ENCODE measurements around the gene ELL2. TPM values are rescaled to one million over a fixed set of nuclear protein-coding genes. Genes with fewer than 3 reads are reported as not detected.

ELL2 gene
- polyA plus RNA-seq, 1 donor (not counting 4 experiments of a cell fraction or from before 2014, with no cell fraction given) = 100 TPM

- Histone ChIP-seq H3K4me2 (ENCODE audit: control insufficient read depth, extremely low read depth, insufficient read depth, low read depth, low read length) (no peak overlapping the region), H4K20me1 (ENCODE audit: control insufficient read depth, extremely low read depth, insufficient read depth, low read length) (peaks cover 18% of the 10 kb centered on the region), H3K79me2 (ENCODE audit: control insufficient read depth, insufficient read depth, low read length) (peaks cover 85% of the 10 kb centered on the region), H3K9ac (ENCODE audit: control insufficient read depth, extremely low read depth, insufficient read depth, low read length) (no peak overlapping the region), H3K4me3 (ENCODE audit: control insufficient read depth in 2 of 3, extremely low read depth in 1 of 3, insufficient read depth in 2 of 3, low read depth in 1 of 3, low read length in 3 of 3) (no peak overlapping the region), H3K9me1 (ENCODE audit: control insufficient read depth, extremely low read depth, insufficient read depth, low read length) (peaks cover 4% of the 10 kb centered on the region), H3K36me3 (ENCODE audit: control insufficient read depth in 2 of 2, extremely low read depth in 1 of 2, insufficient read depth in 2 of 2, low read length in 2 of 2) (peaks cover 11 to 54% of the 10 kb centered on the region in 2 experiments), H3K27ac (ENCODE audit: control insufficient read depth, insufficient read depth, low read length) (no peak overlapping the region), H3K9me3 (ENCODE audit: control insufficient read depth, low read depth, low read length) (no peaks in the 10 kb centered on the region), H2AFZ (ENCODE audit: control insufficient read depth, low read length) (no peak overlapping the region), H3K27me3 (ENCODE audit: control insufficient read depth, extremely low read depth, insufficient read depth, low read length) (no peaks in the 10 kb centered on the region), H3K4me1 (ENCODE audit: control insufficient read depth, extremely low read depth, insufficient read depth, low read length) (peaks cover 2% of the 10 kb centered on the region)
- TF ChIP-seq EZH2 (IDR thresholded peaks at IDR 0.05; ENCODE audit: low read length) = no peak
- TF ChIP-seq CTCF (optimal IDR thresholded peaks at IDR 0.05 in 1 of 3, IDR thresholded peaks at IDR 0.05 in 1 of 3, conservative IDR thresholded peaks at IDR 0.05 in 1 of 3; ENCODE audit: extremely low read depth in 1 of 3, insufficient read depth in 2 of 3, low read length in 3 of 3) = no peak
- no peak for DNase-seq (ENCODE audit: low read depth, low spot score)
- dilution Hi-C loops (cut with MboI; ENCODE audit: extremely low pct_ligation_motif_present, low sequenced_read_pairs) = no loop called here
- no peak for FAIRE-seq
Measured at GRCh38 chr5:95909738-95910137, 51.9 kb downstream of the ELL2 start.

GRCh38 chr5:95908799-95909198, 52.9 kb downstream of the ELL2 start:
- dilution Hi-C loops (cut with MboI; ENCODE audit: extremely low pct_ligation_motif_present, low sequenced_read_pairs) = no loop called here
- no peak overlapping the region for H3K27ac ChIP-seq (ENCODE audit: control insufficient read depth, insufficient read depth, low read length)
- H4K20me1 ChIP-seq (ENCODE audit: control insufficient read depth, extremely low read depth, insufficient read depth, low read length) = peaks cover 15% of the 10 kb centered on the region
- peaks cover 86% of the 10 kb centered on the region for H3K79me2 ChIP-seq (ENCODE audit: control insufficient read depth, insufficient read depth, low read length)
- H3K4me1 ChIP-seq (ENCODE audit: control insufficient read depth, extremely low read depth, insufficient read depth, low read length) = peaks cover 2% of the 10 kb centered on the region
- no peak overlapping the region for H3K4me3 ChIP-seq (ENCODE audit: control insufficient read depth in 2 of 3, extremely low read depth in 1 of 3, insufficient read depth in 2 of 3, low read depth in 1 of 3, low read length in 3 of 3)
- H3K9me3 ChIP-seq (ENCODE audit: control insufficient read depth, low read depth, low read length) = no peaks in the 10 kb centered on the region
- H3K36me3 ChIP-seq (ENCODE audit: control insufficient read depth in 2 of 2, extremely low read depth in 1 of 2, insufficient read depth in 2 of 2, low read length in 2 of 2) = peaks cover 14 to 57% of the 10 kb centered on the region in 2 experiments
- no peak overlapping the region for H3K4me2 ChIP-seq (ENCODE audit: control insufficient read depth, extremely low read depth, insufficient read depth, low read depth, low read length)
- FAIRE-seq (no peak), DNase-seq (ENCODE audit: low read depth, low spot score) (no peak)
- peaks cover 4% of the 10 kb centered on the region for H3K9me1 ChIP-seq (ENCODE audit: control insufficient read depth, extremely low read depth, insufficient read depth, low read length)
- no peaks in the 10 kb centered on the region for H3K27me3 ChIP-seq (ENCODE audit: control insufficient read depth, extremely low read depth, insufficient read depth, low read length)
- H3K9ac ChIP-seq (ENCODE audit: control insufficient read depth, extremely low read depth, insufficient read depth, low read length) = no peak overlapping the region
- no peak overlapping the region for H2AFZ ChIP-seq (ENCODE audit: control insufficient read depth, low read length)
- TF ChIP-seq CTCF (optimal IDR thresholded peaks at IDR 0.05 in 1 of 3, IDR thresholded peaks at IDR 0.05 in 1 of 3, conservative IDR thresholded peaks at IDR 0.05 in 1 of 3; ENCODE audit: extremely low read depth in 1 of 3, insufficient read depth in 2 of 3, low read length in 3 of 3) (no peak), EZH2 (IDR thresholded peaks at IDR 0.05; ENCODE audit: low read length) (no peak)
